Central memory CD8-positive, alpha-beta T cell (primary cell): ENCODE measurements around the gene RNF123.

Source experiments
- ATAC-seq: fragments of 150-1000 bp; cut with Tn5 transposase; replicated peaks from 2 replicates; pipeline ENCODE4 v1.10.0; 2022; ENCODE audit warnings: mild to moderate bottlenecking, moderate FRiP score, moderate number of reproducible peaks; ENCODE audit not compliant: poor library complexity, severe bottlenecking; ENCODE audit errors: extremely low read depth
- DNase-seq, 2 donors: peaks; one replicate each; pipeline ENCODE4 v3.0.0; 2021; ENCODE audit warnings: low spot score in 2 of 2
- H3K27ac Mint-ChIP-seq: one replicate; pipeline ENCODE4 v1.8.0; 2022; ENCODE audit warnings: low read depth, mild to moderate bottlenecking, moderate library complexity, mixed read lengths
- H3K27me3 Mint-ChIP-seq: one replicate; pipeline ENCODE4 v1.8.0; 2022; ENCODE audit warnings: mixed read lengths
- H3K36me3 Mint-ChIP-seq: one replicate; pipeline ENCODE4 v1.8.0; 2022; ENCODE audit warnings: mild to moderate bottlenecking, moderate library complexity, mixed read lengths; ENCODE audit not compliant: insufficient read depth
- H3K4me1 Mint-ChIP-seq: one replicate; pipeline ENCODE4 v1.8.0; 2022; ENCODE audit warnings: mixed read lengths
- H3K4me3 Mint-ChIP-seq: one replicate; pipeline ENCODE4 v1.8.0; 2022; ENCODE audit warnings: mild to moderate bottlenecking, moderate library complexity, mixed read lengths
- H3K9me3 Mint-ChIP-seq: one replicate; pipeline ENCODE4 v1.8.0; 2022; ENCODE audit warnings: mixed read lengths

RNF123 gene

DNA sequence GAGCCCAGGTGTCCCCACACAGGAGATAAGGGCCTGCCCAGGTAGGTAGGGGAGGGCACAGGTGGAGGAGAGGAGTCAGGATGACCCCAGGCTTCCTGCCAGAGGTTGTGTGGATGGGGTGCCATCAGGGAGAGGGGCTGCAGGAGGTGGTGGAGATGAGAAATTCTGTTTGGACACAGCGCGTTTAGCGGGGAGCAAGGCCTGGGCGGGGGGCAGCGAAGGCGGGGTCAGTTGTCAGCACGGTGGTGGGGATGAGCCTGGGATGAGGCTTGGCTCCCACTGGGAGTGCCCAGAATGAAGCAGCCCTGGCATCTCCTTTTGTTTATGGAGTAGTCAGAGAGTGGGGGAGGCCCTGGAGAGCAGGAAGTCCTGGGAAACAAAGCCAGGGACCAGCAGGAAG lies 14.6 kb downstream of the RNF123 start:
- no peak overlapping the region for H3K4me3 Mint-ChIP-seq
- ATAC-seq (no peak), DNase-seq (no peak)
- H3K4me1 Mint-ChIP-seq = no peaks in the 10 kb centered on the region
- H3K27me3 Mint-ChIP-seq = no peaks in the 10 kb centered on the region
- no peaks in the 10 kb centered on the region for H3K9me3 Mint-ChIP-seq
- peaks cover 5% of the 10 kb centered on the region for H3K36me3 Mint-ChIP-seq
- H3K27ac Mint-ChIP-seq = no peak overlapping the region

GRCh38 chr3:49704629-49705028 lies 15.3 kb downstream of the RNF123 start:
- no peak overlapping the region for H3K27ac Mint-ChIP-seq
- DNase-seq (no peak), ATAC-seq (no peak)
- H3K27me3 Mint-ChIP-seq = no peaks in the 10 kb centered on the region
- H3K4me3 Mint-ChIP-seq = no peak overlapping the region
- no peaks in the 10 kb centered on the region for H3K4me1 Mint-ChIP-seq
- no peaks in the 10 kb centered on the region for H3K9me3 Mint-ChIP-seq
- peaks cover 6% of the 10 kb centered on the region for H3K36me3 Mint-ChIP-seq

DNA sequence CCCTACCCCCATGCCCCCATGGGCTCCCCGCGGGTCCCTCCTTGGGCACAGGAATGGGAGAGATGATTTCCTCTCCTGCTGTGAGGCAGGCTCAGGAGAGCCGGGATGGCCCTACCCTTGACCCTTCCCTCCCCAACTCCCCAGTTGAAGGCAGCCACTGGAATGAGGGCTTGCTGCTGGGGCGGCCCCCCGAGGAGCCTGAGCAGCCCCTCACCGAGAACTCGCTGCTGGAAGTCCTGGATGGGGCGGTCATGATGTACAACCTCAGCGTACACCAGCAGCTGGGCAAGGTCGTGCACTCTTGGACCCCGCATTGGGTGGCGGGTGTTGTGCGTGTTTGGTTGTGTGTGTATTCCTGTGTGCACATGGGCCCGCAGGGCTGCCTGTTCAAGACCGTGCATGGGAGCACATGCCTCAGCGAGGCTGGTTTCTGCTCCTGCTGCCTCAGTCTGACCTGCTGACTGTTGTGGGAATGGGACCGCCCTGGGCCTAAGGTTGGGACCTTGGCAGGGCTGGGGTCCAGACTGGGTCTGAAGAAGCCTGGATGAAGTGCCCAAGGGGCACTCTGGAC lies 16.1 kb downstream of the RNF123 start:
- ATAC-seq (no peak), DNase-seq (no peak)
- Mint-ChIP-seq H3K9me3 (no peaks in the 10 kb centered on the region), H3K27me3 (no peaks in the 10 kb centered on the region), H3K4me3 (no peak overlapping the region), H3K27ac (no peak overlapping the region), H3K4me1 (no peaks in the 10 kb centered on the region), H3K36me3 (peaks cover 6% of the 10 kb centered on the region)

- no peak overlapping the region for H3K27ac Mint-ChIP-seq
- H3K9me3 Mint-ChIP-seq = no peaks in the 10 kb centered on the region
- DNase-seq = no peak
- peaks cover 6% of the 10 kb centered on the region for H3K36me3 Mint-ChIP-seq
- H3K4me3 Mint-ChIP-seq = no peak overlapping the region
- no peaks in the 10 kb centered on the region for H3K27me3 Mint-ChIP-seq
- H3K4me1 Mint-ChIP-seq = no peaks in the 10 kb centered on the region
- no peak for ATAC-seq
Measured at GRCh38 chr3:49706456-49707112, 17.2 kb downstream of the RNF123 start.

GRCh38 chr3:49707113-49707480 lies 17.7 kb downstream of the RNF123 start:
- Mint-ChIP-seq H3K4me3 (no peak overlapping the region), H3K9me3 (no peaks in the 10 kb centered on the region), H3K27ac (no peak overlapping the region), H3K27me3 (no peaks in the 10 kb centered on the region), H3K4me1 (no peaks in the 10 kb centered on the region), H3K36me3 (peaks cover 6% of the 10 kb centered on the region)
- ATAC-seq (no peak), DNase-seq (no peak)

DNA sequence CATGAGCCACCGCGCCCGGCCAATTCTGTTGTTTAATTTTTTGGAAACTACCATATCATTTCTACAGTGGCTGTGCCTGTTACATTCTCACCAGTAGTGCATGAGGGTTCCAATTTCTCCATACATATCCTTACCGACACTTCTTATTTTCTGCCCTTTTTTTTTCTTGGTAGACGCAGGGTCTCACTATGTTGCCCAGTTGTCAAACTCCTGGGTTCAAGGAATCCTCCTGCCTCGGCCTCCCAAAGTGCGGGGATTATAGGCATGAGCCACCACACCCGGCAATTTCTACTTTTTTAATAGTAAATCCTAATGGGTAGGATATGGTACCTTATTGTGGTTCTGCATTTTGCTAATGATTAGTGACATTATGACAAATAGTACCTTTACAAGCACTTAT lies 20.5 kb downstream of the RNF123 start:
- H3K27me3 Mint-ChIP-seq = no peaks in the 10 kb centered on the region
- no peaks in the 10 kb centered on the region for H3K9me3 Mint-ChIP-seq
- DNase-seq (no peak), ATAC-seq (no peak)
- no peak overlapping the region for H3K4me3 Mint-ChIP-seq
- H3K36me3 Mint-ChIP-seq = peaks cover 4% of the 10 kb centered on the region
- H3K4me1 Mint-ChIP-seq = no peaks in the 10 kb centered on the region
- no peak overlapping the region for H3K27ac Mint-ChIP-seq

DNA sequence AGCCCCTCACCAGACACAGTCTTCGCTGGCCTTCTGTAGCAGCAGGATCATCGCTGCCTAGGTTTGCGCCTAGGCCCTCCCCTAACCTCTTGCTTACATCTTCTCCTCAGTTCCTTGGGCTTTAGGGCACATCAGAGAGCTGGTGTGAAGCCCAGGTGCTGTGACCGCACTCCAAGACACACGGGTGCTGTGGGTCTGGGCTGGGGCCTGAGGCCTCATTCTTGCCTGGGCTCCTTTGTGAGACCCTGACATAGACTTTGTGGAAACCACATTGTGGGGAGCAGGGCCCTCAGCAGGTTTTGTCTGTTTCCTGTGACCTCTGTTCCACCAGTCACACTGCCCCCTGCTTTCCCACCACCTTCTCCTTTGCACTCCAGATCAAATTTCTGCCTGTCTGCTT lies 22.1 kb downstream of the RNF123 start:
- DNase-seq (no peak), ATAC-seq (no peak)
- Mint-ChIP-seq H3K27ac (no peak overlapping the region), H3K9me3 (no peaks in the 10 kb centered on the region), H3K4me1 (no peaks in the 10 kb centered on the region), H3K4me3 (no peak overlapping the region), H3K27me3 (no peaks in the 10 kb centered on the region), H3K36me3 (peaks cover 4% of the 10 kb centered on the region)

GRCh38 chr3:49712166-49712565 lies 22.8 kb downstream of the RNF123 start:
- Mint-ChIP-seq H3K4me1 (no peaks in the 10 kb centered on the region), H3K27ac (no peak overlapping the region), H3K36me3 (peaks cover 4% of the 10 kb centered on the region), H3K9me3 (no peaks in the 10 kb centered on the region), H3K4me3 (no peak overlapping the region), H3K27me3 (no peaks in the 10 kb centered on the region)
- DNase-seq (no peak), ATAC-seq (no peak)

DNA sequence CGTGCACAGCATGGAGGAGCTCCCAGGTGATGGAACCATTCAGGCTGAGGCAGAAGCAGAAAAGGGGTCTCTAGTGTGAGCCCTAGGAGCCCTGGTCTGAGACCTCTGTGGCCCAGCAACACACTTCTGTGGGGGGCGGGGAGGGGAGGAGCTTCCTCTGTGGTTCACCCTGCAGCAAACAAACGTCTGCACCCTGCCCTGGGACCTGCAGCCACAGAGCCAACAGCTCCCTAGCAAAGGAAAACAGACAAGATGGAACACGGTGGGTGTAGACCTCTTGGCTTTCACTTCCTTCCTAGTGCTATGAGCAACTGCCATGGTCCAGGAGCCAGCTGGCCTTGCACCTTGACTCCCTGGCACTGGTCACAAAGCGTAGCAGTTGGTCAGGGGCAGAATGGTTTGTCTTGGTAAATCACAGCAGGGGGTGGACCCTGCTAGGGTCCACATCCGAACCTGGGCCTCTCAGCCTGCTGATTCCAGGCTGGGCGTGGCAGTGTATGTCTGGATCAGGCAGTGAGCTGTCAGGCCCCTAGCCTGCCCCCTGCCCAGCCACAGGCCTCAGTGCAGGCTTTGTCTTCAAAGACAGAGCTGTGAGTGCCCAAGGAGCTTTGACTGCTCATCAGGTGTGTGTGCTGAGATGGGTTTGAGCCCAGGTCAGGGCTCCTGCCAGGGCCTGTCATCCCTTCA lies 23.4 kb downstream of the RNF123 start:
- DNase-seq (no peak), ATAC-seq (no peak)
- H3K4me1 Mint-ChIP-seq = no peaks in the 10 kb centered on the region
- no peak overlapping the region for H3K4me3 Mint-ChIP-seq
- no peaks in the 10 kb centered on the region for H3K9me3 Mint-ChIP-seq
- H3K27me3 Mint-ChIP-seq = no peaks in the 10 kb centered on the region
- H3K36me3 Mint-ChIP-seq = peaks cover 6% of the 10 kb centered on the region
- H3K27ac Mint-ChIP-seq = no peak overlapping the region

DNA sequence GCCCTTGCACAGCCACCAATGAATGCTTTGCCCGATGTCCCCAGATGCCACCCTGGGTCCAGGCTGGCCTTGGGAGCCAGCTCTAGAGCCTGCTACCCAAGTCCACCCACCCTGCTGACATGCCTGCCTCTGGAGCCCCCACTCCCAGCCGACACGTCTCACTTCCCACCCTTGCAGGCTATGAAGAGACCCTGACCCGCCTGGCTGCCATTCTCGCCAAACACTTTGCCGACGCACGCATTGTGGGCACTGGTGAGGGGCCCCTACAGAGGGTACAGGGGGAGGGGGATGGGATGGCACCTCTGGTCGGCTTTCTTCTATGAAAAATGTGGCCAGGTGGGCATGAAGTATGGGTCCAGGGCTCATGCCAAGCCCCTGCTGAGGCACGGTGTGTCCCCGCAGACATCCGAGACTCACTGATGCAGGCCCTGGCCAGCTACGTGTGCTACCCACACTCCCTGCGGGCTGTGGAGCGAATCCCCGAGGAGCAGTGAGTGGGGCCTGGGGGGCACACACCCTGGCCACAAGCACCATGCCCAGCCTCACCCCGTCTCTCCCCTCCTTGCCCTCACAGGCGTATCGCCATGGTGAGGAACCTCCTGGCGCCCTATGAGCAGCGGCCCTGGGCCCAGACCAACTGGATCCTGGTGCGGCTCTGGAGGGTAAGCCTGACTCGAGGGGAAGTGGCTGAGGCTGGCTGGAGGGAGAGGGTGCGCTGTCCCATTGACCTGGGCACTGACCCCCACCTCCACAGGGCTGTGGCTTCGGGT lies 24.2 kb downstream of the RNF123 start:
- Mint-ChIP-seq H3K9me3 (no peaks in the 10 kb centered on the region), H3K4me3 (no peak overlapping the region), H3K36me3 (peaks cover 6% of the 10 kb centered on the region), H3K27me3 (no peaks in the 10 kb centered on the region), H3K4me1 (peaks cover 1% of the 10 kb centered on the region), H3K27ac (no peak overlapping the region)
- DNase-seq = no peak
- no peak for ATAC-seq

GRCh38 chr3:49714728-49715550 lies 25.6 kb downstream of the RNF123 start:
- Mint-ChIP-seq H3K4me1 (peaks cover 16% of the 10 kb centered on the region), H3K27me3 (no peaks in the 10 kb centered on the region), H3K27ac (no peak overlapping the region), H3K9me3 (no peaks in the 10 kb centered on the region), H3K36me3 (peaks cover 11% of the 10 kb centered on the region), H3K4me3 (no peak overlapping the region)
- ATAC-seq (no peak), DNase-seq (no peak)

DNA sequence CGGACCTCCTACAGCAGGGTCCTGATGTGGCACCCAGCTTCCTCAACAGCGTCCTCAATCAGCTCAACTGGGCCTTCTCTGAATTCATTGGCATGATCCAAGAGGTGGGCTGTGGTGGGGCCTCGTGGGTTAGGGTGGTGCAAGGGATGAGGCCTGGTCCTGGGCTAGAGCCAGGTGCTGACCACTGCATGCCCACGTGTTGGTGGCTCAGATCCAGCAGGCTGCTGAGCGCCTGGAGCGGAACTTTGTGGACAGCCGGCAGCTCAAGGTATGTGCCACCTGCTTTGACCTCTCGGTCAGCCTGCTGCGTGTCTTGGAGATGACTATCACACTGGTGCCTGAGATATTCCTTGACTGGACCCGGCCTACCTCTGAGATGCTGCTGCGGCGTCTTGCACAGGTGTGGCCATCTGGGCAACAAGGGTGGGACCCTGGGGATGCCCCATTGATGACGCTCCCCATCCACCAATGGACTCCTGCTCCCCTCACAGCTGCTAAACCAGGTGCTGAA lies 26.3 kb downstream of the RNF123 start:
- no peak overlapping the region for H3K27ac Mint-ChIP-seq
- DNase-seq (no peak), ATAC-seq (no peak)
- H3K4me3 Mint-ChIP-seq = no peak overlapping the region
- peaks cover 14% of the 10 kb centered on the region for H3K36me3 Mint-ChIP-seq
- no peaks in the 10 kb centered on the region for H3K27me3 Mint-ChIP-seq
- no peaks in the 10 kb centered on the region for H3K9me3 Mint-ChIP-seq
- peaks cover 20% of the 10 kb centered on the region for H3K4me1 Mint-ChIP-seq
